HG03521 (cell line): Measurements from ENCODE around the gene CRPPA.

Source experiments
- ATAC-seq: cut with Tn5 transposase; IDR thresholded peaks from one replicate; pipeline ENCODE4 v1.9.1; 2021; ENCODE audit warnings: mild to moderate bottlenecking, moderate library complexity; ENCODE audit not compliant: unreplicated experiment

The CRPPA gene

GRCh38 chr7:16423761-16424160, 2.4 kb upstream of the CRPPA start:
- no peak for ATAC-seq

GRCh38 chr7:16422917-16423316, 1.6 kb upstream of the CRPPA start:
- ATAC-seq, result no peak

DNA sequence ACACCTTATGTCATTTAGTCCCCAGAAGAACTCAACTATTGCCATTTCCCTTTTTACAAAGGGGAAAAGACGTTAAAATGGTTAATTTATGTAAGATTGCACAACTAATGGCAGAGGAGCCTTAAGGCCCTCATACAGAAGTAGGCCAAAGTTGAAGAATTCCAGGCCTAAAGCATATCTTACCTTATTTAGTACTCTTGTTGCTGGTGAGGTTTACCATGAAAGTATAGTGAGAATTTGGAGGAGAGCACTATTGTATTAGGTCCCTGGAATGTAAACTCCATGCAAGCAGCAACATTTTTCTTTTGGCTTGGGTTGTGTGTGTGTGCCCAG, 731 bp upstream of the CRPPA start:
- no peak for ATAC-seq

DNA sequence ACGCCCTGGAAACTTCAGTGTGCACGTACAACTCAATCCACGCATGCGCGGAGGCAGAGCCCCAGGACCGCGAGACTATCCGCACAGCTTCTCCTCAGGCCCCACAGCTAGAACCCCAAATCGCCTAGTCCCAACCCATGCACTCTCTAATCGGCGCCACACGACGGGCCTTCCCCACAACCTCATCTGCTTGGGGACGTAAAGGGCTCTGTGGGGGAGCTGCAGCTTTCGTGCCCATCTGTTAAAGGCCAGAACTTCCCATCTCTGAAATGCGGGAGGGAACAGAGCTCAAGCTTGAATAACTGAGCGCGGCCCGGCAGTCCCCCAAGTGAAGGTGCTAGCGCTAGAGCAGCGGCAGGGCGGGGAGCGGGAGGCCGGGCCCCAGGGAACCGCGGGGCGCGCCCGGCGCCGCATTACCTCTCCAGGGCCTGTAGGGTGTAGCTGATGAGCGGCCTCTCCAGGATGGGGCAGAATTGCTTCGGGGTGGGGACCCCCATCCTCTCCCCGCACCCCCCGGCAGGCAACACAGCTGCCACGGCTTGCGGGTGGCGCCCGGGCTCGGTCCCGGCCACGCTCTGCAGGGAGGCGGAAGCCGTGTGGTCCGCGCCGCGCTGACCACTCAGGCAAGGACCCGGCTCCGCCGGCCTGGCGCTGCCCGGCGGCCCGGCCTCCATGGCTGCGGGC, 547 bp downstream of the CRPPA start:
- peak; percentile 93 for ATAC-seq

GRCh38 chr7:16420329-16420648, 1.0 kb downstream of the CRPPA start:
- no peak for ATAC-seq

DNA sequence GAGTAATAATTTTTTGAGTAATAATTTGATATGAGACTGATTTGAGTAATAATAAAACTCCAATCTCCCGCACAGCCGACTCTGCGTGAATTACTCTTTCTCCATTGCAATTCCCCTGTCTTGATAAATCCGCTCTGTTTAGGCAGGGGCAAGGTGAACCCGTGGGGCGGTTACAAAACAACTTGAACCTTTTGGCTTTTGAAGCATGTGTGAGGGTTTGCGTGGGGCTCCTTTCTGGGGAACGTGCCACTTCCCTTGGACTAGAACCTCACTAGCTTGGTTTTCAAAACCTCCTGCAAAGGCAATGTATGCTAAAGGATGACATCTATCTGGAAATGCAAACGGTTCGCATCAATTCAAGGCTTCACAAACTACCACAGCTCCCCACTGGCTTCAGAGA, 1.5 kb downstream of the CRPPA start:
- no peak for ATAC-seq

GRCh38 chr7:16419126-16419525, 2.2 kb downstream of the CRPPA start:
- ATAC-seq, result no peak

DNA sequence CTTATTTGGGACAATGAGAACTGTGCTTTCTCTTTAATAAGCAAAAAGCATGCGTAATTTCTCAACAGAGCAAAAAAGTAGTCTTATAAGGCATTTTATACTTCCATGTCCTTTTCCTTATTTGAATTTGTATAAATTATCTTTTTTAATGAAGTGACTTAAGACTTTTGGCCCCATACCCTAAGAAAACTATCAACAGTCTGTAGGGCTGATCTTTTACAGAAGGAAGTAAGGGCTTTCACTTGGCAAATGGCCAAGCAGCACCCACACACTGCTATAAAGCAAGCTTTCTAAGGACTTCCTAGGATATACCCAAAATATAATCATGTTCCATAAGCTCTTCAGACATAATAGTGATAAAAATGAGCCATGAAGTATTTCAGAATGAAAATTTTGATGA, 3.4 kb downstream of the CRPPA start:
- no peak for ATAC-seq

DNA sequence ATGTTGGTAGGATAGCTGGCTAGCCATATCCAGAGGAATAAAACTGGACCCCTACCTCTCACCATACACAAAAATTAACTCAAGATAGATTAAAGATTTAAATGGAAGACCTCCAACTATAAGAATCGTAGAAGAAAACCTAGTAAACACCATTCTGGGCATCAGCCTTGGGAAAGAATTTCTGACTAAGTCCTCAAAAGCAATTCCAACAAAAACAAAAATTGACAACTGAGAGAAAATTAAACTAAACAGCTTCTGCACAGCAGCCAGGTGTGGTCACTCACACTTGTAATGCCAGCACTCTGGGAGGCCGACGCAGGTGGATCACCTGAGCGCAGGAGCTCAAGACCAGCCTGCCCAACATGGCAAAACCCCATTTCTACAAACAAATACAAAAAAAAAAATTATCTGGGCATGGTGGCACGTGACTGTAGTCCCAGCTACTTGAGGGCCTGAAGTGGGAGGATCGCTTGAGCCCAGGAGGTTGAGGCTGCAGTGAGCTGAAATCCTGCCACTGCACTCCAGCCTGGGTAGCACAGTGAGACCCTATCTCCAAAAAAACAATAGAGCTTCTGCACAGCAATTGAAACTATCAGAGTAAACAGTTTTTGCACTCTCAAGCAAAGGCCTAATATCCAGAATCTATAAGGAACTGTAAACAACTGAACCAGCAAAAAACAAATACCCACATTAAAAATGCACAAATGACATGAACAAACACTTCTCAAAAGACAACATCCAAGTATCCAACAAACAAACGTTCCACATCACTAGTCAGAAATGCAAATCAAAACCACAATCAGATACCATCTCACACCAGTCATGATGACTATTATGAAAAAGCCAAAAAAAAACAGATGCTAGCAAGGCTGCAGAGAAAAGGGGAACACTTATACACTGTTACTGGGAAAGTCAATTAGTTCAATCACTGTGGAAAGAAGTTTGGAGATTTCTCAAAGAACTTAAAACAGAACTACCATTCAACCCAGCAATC, 4.8 kb downstream of the CRPPA start:
- ATAC-seq, result no peak

DNA sequence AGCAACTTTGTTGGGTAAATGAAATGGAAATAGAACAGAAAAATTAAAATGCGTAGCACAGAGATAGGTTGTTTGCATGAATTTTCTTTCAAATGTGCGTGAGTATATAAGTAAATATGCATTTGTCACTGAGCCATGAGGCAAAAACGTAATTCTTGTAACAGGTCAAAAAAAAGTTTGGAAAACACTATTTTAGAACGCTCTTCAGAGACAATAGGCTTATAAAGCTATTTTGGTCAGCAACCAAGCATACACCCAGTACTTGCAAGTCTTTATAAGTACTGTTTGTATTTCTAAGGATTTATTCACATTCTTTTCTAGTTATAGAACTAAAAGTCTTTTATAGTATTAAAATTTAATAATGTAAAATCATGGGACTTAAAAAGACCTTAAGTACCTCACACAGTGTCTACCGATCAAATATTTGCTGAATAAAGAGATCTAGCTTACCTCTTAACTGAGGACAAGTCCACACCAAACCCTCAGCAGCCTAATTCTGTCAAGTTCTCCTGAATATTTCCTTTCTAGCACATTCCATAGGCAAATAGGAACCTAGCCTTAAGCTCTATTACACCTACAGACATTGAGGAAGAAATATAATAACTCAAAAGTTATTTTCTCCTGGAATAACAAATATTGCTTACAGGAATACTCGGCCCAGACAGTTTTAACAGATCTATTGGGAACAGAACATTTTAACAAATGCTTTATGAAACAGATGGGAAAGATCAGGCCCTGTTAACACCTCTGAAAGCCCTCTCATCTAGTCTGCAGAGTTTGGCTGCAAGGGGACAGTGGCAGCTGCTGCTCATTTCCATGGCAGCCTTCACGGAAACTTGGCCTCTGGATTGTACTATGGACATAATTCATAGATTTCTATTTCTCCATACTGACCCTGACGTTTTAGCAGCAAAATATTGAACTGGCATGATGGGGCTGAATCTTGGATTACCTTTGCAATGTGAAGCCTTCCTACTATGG, 8.8 kb downstream of the CRPPA start:
- ATAC-seq, result no peak

DNA sequence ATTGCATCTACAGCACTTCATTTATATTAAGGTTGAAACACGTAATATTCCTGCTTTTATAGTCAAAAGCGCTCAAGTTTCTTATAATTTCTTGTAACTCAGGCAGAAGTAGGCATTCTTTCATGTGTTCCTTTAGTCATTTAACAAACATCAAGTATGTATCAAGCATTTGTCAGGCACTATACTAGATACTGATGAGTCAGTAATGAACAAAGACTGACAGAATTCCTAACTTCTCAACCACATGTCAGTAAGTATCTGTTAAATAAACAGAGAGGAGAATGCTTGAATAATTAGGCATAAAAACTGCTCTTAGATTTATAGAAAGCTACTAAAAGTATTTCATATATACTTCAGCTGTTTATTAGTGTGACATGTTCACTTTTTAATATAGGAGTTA, 9.9 kb downstream of the CRPPA start:
- ATAC-seq, result no peak

GRCh38 chr7:16409777-16410176, 11.6 kb downstream of the CRPPA start:
- ATAC-seq, result no peak

GRCh38 chr7:16404636-16405035, 16.7 kb downstream of the CRPPA start:
- ATAC-seq, result no peak

- ATAC-seq, result no peak
Measured at GRCh38 chr7:16403475-16403874, 17.9 kb downstream of the CRPPA start.

DNA sequence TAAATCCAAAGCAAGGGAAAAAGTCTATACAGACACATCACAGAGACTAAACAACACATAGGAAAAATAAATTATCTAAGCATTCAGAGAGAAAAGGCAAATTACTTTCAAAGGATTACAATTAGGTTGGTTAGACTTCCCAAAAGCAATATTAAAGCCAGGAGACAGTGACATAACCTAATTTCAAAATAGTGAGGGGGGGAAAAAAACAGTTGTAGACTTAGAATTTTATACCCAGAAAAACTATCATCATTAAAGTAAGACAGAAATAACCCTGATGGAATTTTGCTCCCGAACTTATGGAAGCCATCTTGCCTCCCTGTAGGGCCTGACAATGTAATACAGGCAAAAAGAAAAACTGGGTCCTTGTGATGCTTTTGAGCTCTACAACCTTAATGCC, 18.4 kb downstream of the CRPPA start:
- ATAC-seq, result no peak

DNA sequence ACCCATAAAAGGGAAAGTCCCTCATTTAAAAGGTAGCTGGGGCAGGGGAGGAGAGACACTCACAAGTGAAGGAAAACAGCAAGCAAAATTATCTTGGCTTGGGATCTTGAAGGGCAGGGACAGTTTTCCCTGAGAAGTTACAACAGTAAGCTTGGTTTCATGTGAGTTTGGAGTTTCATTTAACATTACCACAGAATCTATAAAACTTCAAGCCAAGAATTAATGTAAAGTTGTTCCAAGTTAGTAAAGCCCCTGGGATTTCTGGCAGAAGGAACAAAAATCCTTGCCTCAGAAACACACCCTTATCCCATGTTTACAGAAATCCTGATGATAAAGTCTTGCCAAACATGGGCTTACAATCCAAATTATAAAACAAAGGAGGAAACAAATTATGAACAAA, 19.2 kb downstream of the CRPPA start:
- ATAC-seq, result no peak

DNA sequence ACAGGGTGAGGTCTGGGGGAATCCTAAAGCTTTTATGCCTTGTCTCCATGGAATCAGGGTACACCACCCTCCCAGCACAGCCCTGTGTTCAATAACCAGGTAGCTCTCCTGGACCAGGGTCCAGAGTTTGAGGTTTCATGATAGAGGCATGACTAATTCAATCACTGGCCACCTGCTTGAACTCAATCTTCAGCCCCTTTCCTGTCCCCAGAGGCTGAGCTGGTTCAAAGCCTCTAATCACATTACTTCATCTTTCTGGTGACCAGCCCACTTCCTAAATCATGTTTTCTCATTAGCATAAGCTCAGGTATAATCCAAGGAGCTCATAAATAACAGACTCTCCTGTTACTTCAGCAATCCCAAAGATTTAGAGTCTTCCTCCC, 20.5 kb downstream of the CRPPA start:
- no peak for ATAC-seq

DNA sequence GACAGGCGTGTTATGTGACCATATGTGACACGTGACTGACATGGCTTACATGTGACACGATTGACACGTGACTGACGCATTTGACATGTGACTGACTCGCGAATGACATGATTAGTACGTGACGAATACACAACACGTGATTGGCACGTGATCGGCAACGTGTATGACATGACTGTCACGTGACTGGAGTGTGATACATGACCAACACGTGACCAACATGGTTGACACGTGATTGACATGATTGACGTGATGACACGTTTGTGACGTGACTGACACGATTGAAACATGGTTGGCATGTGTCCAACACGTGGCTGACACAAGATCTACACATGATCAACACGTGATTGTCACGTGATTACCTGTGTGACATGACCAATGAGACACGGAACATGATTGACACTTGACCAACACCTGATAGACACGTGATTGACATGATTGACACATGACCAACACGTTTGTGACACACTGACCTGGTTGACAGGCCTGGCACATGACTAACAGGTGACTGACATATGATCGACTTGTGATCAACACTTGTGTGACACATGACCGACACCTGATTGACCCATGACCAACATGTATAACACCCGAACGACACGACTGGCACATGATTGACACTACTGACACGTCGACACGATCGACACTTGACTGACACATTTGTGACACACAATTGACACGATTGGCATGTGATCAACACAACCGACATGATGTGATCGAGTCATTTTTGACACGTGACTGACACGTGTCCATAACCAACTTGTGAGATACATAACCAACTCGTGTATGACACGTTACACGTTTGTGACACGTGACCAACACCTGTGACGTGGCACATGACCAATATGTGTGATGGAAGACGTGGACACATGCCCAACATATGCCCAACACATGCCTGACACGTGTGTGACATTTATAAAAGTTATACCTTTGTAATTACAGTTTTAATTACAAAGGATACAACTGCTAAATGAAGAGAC, 21.1 kb downstream of the CRPPA start:
- ATAC-seq, result no peak

DNA sequence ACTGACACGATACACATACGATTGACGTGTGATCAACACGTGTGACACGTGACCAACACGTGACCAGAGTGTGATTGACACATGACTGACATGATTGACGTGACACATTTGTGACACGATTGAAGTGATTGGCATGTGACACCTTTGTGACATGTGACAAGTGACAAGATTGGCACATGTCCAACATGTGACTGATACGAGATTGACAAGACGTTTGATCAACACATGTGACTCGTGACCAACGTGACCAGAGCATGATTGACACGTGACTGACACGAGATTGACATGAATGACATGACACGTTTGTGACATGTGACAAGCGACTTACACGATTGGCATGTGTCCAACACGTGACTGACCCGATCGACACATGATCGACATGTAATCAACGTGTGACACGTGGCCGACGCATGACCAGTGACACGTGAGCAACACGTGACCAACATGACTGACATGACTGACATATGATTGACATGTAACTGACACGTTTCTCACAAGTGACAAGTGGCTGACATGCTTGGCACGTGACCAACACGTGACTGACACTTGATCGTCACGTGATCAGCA, 22.0 kb downstream of the CRPPA start:
- ATAC-seq, result no peak
